B cell (primary cell): Measurements from ENCODE around the gene THSD4.

Source experiments
- EZH2 ChIP-seq: IDR thresholded peaks from 2 replicates; pipeline ENCODE4 v1.6.1; 2012; ENCODE audit warnings: borderline replicate concordance, low read depth, mild to moderate bottlenecking, moderate library complexity, low read length; ENCODE audit not compliant: insufficient read depth, poor library complexity, severe bottlenecking
- TF ChIP-seq, protein P1 (sequence below): fragments of 200-600 bp; IDR thresholded peaks from one replicate; pipeline ENCODE4 v1.8.0; 2022; ENCODE audit warnings: antibody characterized with exemption, mild to moderate bottlenecking

DNA sequence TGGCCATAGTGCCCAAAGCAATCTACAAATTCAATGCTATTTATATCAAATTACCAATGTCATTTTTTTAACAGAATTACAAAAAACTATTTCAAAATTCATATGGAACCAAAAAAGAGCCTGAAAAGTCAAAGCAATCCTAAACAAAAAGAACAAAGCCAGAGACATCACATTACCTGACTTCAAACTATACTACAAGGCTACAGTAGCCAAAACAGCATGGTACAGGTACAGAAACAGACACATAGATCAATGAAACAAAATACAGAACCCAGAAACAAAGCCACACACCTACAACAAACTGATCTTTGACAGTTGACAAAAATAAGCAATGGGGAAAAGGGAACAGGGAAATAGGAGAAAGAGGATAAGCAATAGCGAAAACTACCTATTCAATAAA, 26.6 kb upstream of the THSD4 start:
- TF ChIP-seq, protein P1, sequence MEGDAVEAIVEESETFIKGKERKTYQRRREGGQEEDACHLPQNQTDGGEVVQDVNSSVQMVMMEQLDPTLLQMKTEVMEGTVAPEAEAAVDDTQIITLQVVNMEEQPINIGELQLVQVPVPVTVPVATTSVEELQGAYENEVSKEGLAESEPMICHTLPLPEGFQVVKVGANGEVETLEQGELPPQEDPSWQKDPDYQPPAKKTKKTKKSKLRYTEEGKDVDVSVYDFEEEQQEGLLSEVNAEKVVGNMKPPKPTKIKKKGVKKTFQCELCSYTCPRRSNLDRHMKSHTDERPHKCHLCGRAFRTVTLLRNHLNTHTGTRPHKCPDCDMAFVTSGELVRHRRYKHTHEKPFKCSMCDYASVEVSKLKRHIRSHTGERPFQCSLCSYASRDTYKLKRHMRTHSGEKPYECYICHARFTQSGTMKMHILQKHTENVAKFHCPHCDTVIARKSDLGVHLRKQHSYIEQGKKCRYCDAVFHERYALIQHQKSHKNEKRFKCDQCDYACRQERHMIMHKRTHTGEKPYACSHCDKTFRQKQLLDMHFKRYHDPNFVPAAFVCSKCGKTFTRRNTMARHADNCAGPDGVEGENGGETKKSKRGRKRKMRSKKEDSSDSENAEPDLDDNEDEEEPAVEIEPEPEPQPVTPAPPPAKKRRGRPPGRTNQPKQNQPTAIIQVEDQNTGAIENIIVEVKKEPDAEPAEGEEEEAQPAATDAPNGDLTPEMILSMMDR, result no peak
- no peak for TF ChIP-seq EZH2
